Esophagus squamous epithelium (tissue), 5 donors: ENCODE results near the gene CCNE1. TPM values are rescaled to one million over a fixed set of nuclear protein-coding genes. Genes with fewer than 3 reads are reported as not detected.
"Not testable (repeated sequence)": the region's sequence is repeated elsewhere in the genome, so short reads cannot be mapped to it uniquely, and the experiment has no call there.

Source experiments
- DNase-seq: peaks from one replicate; lab custom pipeline; 2025; lab: John Stamatoyannopoulos, UW
- H3K27ac ChIP-seq, 4 donors: fragments of 200-600 bp; sonication (generic); one replicate each; pipeline ENCODE4 v1.5.1; 2016 to 2019; ENCODE audit warnings: mild to moderate bottlenecking in 1 of 4
- H3K27me3 ChIP-seq, 4 donors: fragments of 200-600 bp; sonication (generic); 1 replicate in 3 of 4; 2 replicates in 1 of 4; pipeline versions ENCODE4 v1.5.1 to v1.6.0; 2017 to 2021; ENCODE audit warnings: antibody characterized with exemption in 1 of 4
- H3K36me3 ChIP-seq, 3 donors: fragments of 200-600 bp; sonication (generic); one replicate each; pipeline ENCODE4 v1.5.1; 2016 to 2019
- H3K4me1 ChIP-seq, 3 donors: fragments of 200-600 bp; sonication (generic); one replicate each; pipeline ENCODE4 v1.5.1; 2017 to 2019
- H3K4me3 ChIP-seq, 4 donors: fragments of 200-600 bp; sonication (generic); 1 replicate in 3 of 4; 2 replicates in 1 of 4; pipeline ENCODE4 v1.5.1; 2016 to 2019; ENCODE audit warnings: mild to moderate bottlenecking in 2 of 4, moderate library complexity in 1 of 4
- H3K9me3 ChIP-seq, 3 donors: fragments of 200-600 bp; sonication (generic); one replicate each; pipeline ENCODE4 v1.5.1; 2016 to 2019
- POLR2A ChIP-seq, 4 donors: fragments of 450-650 bp; IDR thresholded peaks; one replicate each; pipeline ENCODE4 v1.6.1; 2017; ENCODE audit warnings: antibody characterized with exemption in 4 of 4, mild to moderate bottlenecking in 4 of 4, moderate library complexity in 3 of 4
- WGBS, 2 donors: methylation state at CpG; one replicate each; pipeline ENCODE4 v1.1.5; 2018; 5-methylcytosine and 5-hydroxymethylcytosine counted together
- intact Hi-C: fragments of 100-400 bp; cut with DNase I; formaldehyde crosslinking; loops from one replicate; pipeline ENCODE4 v1.15.0; 2022
- total RNA-seq, 4 donors: library from RNA; depleted of rRNA; stranded (reverse); fragments of >200 nt; gene quantifications; one replicate each; pipeline ENCODE4 v1.1.0, GENCODE V29; 2016
- TF ChIP-seq, protein P1 (sequence below), 6 experiments: fragments of 450-650 bp in 4 of 6; fragments of 200-600 bp in 2 of 6; sonication (generic) in 2 of 6; IDR thresholded peaks; one replicate each; pipeline ENCODE4 v1.5.1; 2016 to 2019; ENCODE audit warnings: antibody characterized with exemption in 6 of 6, mild to moderate bottlenecking in 4 of 6, moderate library complexity in 4 of 6
- donor health status: DM: yes; HTN: yes; CAD: no.

Gene CCNE1
- total RNA-seq, 4 donors from 2014 or later = 3.2 to 9.4 (median 5.4) TPM

- no peaks in the 10 kb centered on the region for H3K4me1 ChIP-seq
- DNase-seq = no peak
- no peak overlapping the region for H3K4me3 ChIP-seq
- H3K9me3 ChIP-seq = no peaks in the 10 kb centered on the region
- no peak overlapping the region for H3K27ac ChIP-seq
- WGBS, 2 donors = 52% methylated on average over 3 of the region's 5 CpGs
- intact Hi-C loops = no loop called here
- TF ChIP-seq POLR2A (IDR thresholded peaks at IDR 0.05) = no peak
- TF ChIP-seq, protein P1, sequence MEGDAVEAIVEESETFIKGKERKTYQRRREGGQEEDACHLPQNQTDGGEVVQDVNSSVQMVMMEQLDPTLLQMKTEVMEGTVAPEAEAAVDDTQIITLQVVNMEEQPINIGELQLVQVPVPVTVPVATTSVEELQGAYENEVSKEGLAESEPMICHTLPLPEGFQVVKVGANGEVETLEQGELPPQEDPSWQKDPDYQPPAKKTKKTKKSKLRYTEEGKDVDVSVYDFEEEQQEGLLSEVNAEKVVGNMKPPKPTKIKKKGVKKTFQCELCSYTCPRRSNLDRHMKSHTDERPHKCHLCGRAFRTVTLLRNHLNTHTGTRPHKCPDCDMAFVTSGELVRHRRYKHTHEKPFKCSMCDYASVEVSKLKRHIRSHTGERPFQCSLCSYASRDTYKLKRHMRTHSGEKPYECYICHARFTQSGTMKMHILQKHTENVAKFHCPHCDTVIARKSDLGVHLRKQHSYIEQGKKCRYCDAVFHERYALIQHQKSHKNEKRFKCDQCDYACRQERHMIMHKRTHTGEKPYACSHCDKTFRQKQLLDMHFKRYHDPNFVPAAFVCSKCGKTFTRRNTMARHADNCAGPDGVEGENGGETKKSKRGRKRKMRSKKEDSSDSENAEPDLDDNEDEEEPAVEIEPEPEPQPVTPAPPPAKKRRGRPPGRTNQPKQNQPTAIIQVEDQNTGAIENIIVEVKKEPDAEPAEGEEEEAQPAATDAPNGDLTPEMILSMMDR (IDR thresholded peaks at IDR 0.05) = peak in 1 of 6 experiments; percentile 27
- peaks cover 0 to 10% (median 0%) of the 10 kb centered on the region in 4 donors for H3K27me3 ChIP-seq
- no peaks in the 10 kb centered on the region for H3K36me3 ChIP-seq
Measured at GRCh38 chr19:29785955-29786589, 25.7 kb upstream of the CCNE1 start.

GRCh38 chr19:29787281-29787680 lies 24.5 kb upstream of the CCNE1 start:
- no peak overlapping the region for H3K4me3 ChIP-seq
- peaks cover 0 to 10% (median 0%) of the 10 kb centered on the region in 4 donors for H3K27me3 ChIP-seq
- no peak for DNase-seq
- intact Hi-C loops = no loop called here
- no peaks in the 10 kb centered on the region for H3K36me3 ChIP-seq
- no peaks in the 10 kb centered on the region for H3K4me1 ChIP-seq
- no peak for TF ChIP-seq POLR2A (IDR thresholded peaks at IDR 0.05)
- TF ChIP-seq, protein P1 (IDR thresholded peaks at IDR 0.05) = no peak
- WGBS, 2 donors = 61 to 76% methylated on average over 4 of the region's 4 CpGs
- no peaks in the 10 kb centered on the region for H3K9me3 ChIP-seq
- no peak overlapping the region for H3K27ac ChIP-seq

DNA sequence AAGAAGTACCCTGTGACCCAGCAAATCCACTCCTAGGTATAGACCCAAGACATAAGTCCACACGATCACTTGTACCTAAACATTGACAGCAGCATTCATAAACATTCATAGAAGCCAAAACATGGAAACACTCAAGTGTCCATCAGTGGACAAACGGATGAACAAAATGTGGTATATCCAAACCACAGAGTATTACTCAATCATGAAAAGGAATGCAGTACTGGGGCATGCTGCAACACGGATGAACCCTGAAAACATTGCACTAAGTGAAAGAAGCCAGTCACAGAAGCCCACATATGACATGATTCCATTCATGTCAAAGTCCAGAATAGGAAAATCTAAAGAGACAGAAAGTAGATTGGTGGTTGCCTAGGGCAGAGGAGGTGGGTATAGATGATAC lies 22.8 kb upstream of the CCNE1 start:
- 67 to 83% methylated on average over 3 of the region's 3 CpGs for WGBS, 2 donors
- Histone ChIP-seq H3K27me3 (peaks cover 0 to 10% (median 0%) of the 10 kb centered on the region in 4 donors), H3K27ac (no peak overlapping the region), H3K9me3 (no peaks in the 10 kb centered on the region), H3K36me3 (no peaks in the 10 kb centered on the region), H3K4me1 (no peaks in the 10 kb centered on the region), H3K4me3 (no peak overlapping the region)
- TF ChIP-seq POLR2A (IDR thresholded peaks at IDR 0.05) = no peak
- TF ChIP-seq, protein P1 (IDR thresholded peaks at IDR 0.05) = no peak
- intact Hi-C loops = no loop called here
- DNase-seq = no peak

GRCh38 chr19:29793116-29793727 lies 18.6 kb upstream of the CCNE1 start:
- Histone ChIP-seq H3K4me3 (no peak overlapping the region), H3K9me3 (no peaks in the 10 kb centered on the region), H3K36me3 (no peaks in the 10 kb centered on the region), H3K27ac (no peak overlapping the region), H3K27me3 (no peaks in the 10 kb centered on the region), H3K4me1 (no peaks in the 10 kb centered on the region)
- intact Hi-C loops = no loop called here
- WGBS, 2 donors = 72 to 81% methylated on average over 9 to 11 of the region's 11 CpGs
- DNase-seq = no peak
- TF ChIP-seq, protein P1 (IDR thresholded peaks at IDR 0.05) = no peak
- no peak for TF ChIP-seq POLR2A (IDR thresholded peaks at IDR 0.05)

GRCh38 chr19:29794490-29794889 lies 17.3 kb upstream of the CCNE1 start:
- DNase-seq, H3K36me3 ChIP-seq, intact Hi-C loops, H3K27me3 ChIP-seq, H3K4me3 ChIP-seq, H3K4me1 ChIP-seq, H3K27ac ChIP-seq, H3K9me3 ChIP-seq: not testable (repeated sequence)
- WGBS, 2 donors = 76 to 78% methylated on average over 7 of the region's 7 CpGs
